OCI-M2 (cell line): Measurements from ENCODE around the gene TNMD.
"Not testable (repeated sequence)": the region's sequence is repeated elsewhere in the genome, so short reads cannot be mapped to it uniquely, and the experiment has no call there.

ENCODE experiments used
- DNase-seq: peaks from one replicate; lab custom pipeline; 2025; ENCODE audit not compliant: unreplicated experiment; lab: John Stamatoyannopoulos, UW

Gene TNMD

GRCh38 chrX:100584611-100585010 lies at the start of gene TNMD:
Gene TNMD, plus strand, starts transcription at chrX:100584936. Its CDS starts 83 bp downstream, at chrX:100585019.
- DNase-seq, result no peak

DNA sequence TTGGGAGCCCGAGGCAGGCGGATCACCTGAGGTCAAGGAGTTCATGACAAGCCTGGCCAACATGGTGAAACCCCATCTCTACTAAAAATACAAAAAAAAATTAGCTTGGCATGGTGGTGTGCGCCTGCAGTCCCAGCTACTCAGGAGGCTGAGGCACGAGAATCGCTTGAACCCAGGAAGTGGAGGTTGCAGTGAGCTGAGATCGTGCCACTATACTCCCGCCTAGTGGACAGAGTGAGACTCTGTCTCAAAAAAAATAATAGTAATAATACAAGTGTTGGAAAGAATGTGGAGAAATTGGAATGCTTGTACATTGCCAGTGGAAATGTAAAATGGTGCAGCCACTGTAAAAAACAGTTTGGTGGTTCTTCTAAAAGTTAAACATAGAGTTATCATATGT lies 19.2 kb upstream of the TNMD start:
- not testable (repeated sequence) for DNase-seq

- DNase-seq, result no peak
Observed at GRCh38 chrX:100586747-100587146, 2.0 kb downstream of the TNMD start.

DNA sequence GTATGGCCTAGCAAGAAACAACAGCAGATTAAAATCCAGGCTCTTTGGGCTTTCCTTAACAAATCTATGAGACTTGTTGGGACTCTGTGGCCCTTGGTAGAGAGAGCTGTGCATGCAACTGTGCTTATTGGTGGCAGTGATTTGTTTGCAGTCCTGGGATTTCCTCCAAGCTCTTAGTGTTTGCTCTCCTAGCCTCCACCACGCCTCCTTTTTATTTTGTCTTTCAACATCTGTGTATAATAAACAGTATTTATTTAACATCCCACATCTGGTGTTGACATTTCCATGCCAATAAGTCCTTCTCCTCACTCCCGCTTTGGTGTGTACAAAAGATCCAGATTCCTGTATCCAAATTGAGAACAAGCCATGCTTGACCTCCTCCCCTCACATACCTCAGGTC lies 3.1 kb downstream of the TNMD start:
- no peak for DNase-seq

GRCh38 chrX:100591256-100592051 lies 6.7 kb downstream of the TNMD start:
- no peak for DNase-seq

- no peak for DNase-seq
Observed at GRCh38 chrX:100593126-100593525, 8.4 kb downstream of the TNMD start.

DNA sequence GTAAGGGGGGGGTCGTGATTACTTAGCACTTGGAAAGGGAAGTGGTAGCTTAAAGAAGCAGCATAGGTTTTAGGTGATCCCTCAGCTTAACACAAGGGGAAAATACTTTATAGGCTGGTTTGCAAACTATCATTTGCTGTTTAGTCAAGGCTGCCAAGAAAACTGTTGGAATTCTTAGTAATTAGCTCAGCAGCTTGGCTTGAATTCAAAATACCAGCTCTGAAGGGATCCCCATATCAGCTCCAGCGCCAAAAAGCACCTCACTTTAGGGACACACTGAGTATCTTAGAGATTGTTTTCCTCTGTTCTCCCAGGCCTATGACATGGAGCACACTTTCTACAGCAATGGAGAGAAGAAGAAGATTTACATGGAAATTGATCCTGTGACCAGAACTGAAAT lies 8.8 kb downstream of the TNMD start:
- DNase-seq, result no peak

DNA sequence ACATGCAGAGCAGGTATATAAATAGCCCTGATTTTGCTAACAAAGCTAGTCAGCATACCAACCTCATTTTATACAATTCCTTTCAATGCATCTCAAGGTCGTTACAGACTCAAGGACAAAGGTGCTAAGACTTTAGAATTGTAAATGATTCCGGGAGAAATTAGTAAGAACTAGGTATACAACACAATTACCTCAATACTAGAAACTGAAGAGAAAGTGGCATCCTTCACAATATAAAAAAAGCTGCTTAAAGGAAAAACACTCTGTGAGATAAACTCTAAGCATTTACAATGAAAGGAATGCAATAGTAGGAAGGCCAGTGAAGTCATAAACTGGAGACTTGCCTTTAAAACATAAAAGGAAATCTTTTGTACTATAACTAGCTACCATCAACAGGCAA lies 11.9 kb downstream of the TNMD start:
- DNase-seq, result no peak

- no peak for DNase-seq
Observed at GRCh38 chrX:100599456-100599855, 14.7 kb downstream of the TNMD start.

DNA sequence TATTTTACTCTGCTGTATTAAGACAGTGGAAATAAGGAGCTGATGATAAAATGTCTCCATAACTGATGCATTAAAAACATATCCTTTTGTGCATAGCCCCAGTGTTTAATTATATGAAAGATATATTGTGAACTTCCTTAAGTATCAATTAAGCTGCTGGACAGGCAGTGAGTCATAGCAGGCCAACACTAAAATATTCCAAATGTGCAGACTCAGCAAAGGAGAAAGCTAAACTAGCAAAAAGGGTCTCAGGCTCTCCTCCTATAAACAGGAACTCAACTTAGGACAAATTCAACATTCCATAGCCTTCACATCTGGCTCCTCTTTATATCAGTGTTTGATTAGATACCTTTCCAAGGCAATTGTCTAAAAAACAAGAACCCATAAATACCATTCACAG lies 15.6 kb downstream of the TNMD start:
- no peak for DNase-seq

GRCh38 chrX:100600758-100601157 lies 16.0 kb downstream of the TNMD start:
- no peak for DNase-seq

DNA sequence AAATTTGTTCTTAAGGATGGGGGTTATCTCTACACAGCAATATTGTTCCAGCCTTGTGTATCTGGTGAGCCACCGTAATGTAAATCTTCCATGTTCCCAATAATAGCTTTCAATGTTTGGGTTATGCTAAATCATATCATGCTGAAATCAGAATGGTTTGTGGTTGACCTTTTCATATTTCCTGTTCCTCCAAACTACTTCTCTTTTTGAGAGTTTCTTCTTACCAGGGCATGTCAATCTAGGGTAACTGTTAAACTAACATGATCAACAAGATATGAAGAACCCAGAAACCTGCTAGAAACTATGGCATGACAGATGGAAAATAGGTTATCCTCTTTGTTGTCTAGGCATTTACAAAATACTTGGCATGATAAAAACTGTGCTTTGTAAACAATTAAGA lies 22.0 kb downstream of the TNMD start:
- no peak for DNase-seq

GRCh38 chrX:100609591-100609990 lies 24.9 kb downstream of the TNMD start:
- DNase-seq, result no peak

GRCh38 chrX:100611951-100612350 lies 27.2 kb downstream of the TNMD start:
- no peak for DNase-seq

- no peak for DNase-seq
Observed at GRCh38 chrX:100615005-100615404, 30.3 kb downstream of the TNMD start.

GRCh38 chrX:100623001-100623400 lies 38.3 kb downstream of the TNMD start:
- no peak for DNase-seq

DNA sequence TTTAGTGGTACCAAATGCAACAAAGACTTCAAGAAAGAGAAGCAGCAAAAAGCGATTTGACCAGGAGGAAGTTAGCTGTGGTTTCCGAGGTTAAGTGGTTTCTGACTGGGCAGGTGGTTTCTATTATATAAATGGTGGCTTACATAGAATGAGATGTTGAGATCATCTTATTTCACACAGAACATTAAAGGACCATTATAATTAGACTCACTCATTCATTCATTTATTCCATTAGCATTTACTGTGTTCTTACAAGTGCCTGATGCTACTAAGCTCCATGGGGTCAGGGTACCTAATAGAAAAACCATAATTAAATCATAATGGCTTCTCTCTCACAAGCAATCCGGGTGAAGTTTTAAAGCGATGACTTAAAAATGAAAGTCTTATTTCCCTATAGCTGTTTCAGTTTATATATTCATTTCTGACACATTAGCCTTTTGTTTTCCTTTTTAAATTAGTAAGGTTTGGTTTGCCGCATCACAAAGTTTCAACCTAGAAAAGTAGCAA lies 41.3 kb downstream of the TNMD start:
- no peak for DNase-seq

DNA sequence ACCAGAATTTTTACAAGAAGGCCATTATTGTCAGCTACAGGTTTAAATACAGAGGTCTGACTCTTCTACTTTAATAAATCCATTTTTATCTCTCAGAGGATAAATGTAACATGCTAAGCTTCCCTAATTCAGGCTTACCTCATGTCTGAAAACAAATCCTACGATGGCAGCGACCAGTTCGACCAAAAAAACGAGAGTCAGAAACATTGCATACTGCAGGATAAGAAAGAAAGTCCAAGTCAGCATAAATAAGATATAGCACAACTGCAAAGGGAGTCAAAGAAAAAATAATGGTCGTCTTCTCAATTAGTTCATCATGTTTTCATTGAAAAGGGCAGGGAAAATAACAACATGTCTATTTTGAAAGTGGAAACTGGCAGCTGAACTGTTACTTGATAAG lies 50.3 kb downstream of the TNMD start:
- no peak for DNase-seq

DNA sequence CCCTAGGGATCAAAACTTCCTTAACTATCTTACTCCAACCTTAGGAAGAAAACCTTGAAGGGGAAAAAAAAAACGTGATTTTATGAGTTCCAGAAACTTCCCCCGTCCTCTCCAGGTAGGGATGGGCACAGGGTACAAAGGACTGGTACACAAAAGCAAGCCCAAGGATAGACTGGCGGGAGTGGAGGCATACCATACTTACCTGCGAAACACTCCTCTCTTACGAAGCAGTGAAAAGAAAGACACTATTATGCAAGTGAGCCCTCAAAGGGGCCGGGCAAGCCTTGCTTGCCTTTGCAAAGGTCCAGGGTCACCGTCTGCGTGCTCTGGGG lies 51.2 kb downstream of the TNMD start:
- DNase-seq, result no peak

DNA sequence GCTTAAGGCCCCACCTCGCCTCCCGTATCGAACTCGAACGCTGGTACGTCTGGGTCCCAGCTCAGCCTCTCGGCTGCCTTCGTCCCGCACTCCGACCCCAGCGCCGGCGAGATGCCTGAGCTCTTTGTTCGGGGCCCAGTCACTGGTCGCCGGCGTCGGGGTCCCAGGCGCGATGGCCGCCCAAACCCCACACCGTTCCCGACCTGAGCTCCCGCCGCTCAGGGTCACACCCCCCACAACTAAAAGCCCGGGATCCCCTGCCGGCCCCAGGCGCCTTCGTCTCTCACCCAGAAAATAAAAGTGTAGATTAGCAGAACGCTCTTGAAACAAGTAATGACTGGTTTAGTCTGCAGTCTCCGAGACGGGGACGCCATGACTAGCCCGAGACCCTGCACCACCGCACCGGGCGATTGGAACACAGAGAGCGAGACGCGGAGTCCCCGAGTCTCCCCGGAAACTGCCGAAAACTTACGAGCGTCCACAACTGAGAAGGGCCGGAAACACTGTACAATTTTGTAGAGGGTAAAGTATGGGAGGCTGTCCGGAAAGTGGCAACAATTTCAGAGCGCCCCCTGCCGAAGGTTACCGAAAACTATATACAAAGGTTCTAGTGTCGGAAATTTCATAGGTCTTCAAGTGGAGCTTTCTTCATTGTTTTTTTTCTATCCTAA lies 51.7 kb downstream of the TNMD start, which contains the start of gene TSPAN6:
Gene TSPAN6, minus strand, starts transcription at position 486 of the 671 bp plus-strand sequence. Its CDS starts 112 bp downstream, at position 374.
- peak; percentile 43 for DNase-seq

DNA sequence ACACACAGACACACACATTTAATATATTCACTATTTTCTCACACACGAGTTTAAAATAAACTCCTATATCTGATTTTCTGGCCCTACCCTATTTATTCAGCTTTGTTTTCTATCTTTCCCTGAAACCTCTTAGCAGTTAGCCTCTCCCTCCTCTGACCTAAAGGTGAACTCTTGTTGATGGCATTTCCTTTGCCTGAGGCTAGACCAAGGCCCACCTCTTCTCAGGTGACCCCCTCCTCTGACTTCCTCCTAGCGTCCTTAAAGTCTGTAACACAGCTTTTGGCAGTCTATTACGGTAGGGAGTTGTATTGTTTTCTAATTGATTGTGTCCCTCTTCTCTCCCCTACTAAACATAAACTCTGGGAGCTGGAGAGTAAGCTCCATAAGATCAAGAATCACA lies 57.6 kb downstream of the TNMD start:
- no peak for DNase-seq

GRCh38 chrX:100643212-100643611 lies 58.5 kb downstream of the TNMD start:
- no peak for DNase-seq
